GM19452 (cell line): ENCODE data around the gene SASH1.

Experiments
- ATAC-seq: cut with Tn5 transposase; IDR thresholded peaks from one replicate; pipeline ENCODE4 v1.9.1; 2021; ENCODE audit not compliant: unreplicated experiment

Gene SASH1

GRCh38 chr6:148491638-148492251 is 149.1 kb downstream of the SASH1 start:
- ATAC-seq, result no peak

- ATAC-seq, result no peak
Observed at GRCh38 chr6:148492654-148493290, 150.1 kb downstream of the SASH1 start.

- ATAC-seq, result no peak
Observed at GRCh38 chr6:148493424-148493823, 150.8 kb downstream of the SASH1 start.

GRCh38 chr6:148494226-148494625 is 151.6 kb downstream of the SASH1 start:
- ATAC-seq, result no peak

- ATAC-seq, result no peak
Observed at GRCh38 chr6:148495029-148495428, 152.4 kb downstream of the SASH1 start.

GRCh38 chr6:148497257-148497656 is 154.6 kb downstream of the SASH1 start:
- no peak for ATAC-seq

- no peak for ATAC-seq
Observed at GRCh38 chr6:148497717-148498116, 155.1 kb downstream of the SASH1 start.

GRCh38 chr6:148500402-148500801 is 157.8 kb downstream of the SASH1 start:
- ATAC-seq, result no peak

GRCh38 chr6:148501178-148501590 is 158.5 kb downstream of the SASH1 start:
- no peak for ATAC-seq

- ATAC-seq, result no peak
Observed at GRCh38 chr6:148502083-148502772, 159.6 kb downstream of the SASH1 start.

GRCh38 chr6:148502773-148503135 is 160.1 kb downstream of the SASH1 start:
- ATAC-seq, result no peak

- no peak for ATAC-seq
Observed at GRCh38 chr6:148503703-148504102, 161.1 kb downstream of the SASH1 start.

- ATAC-seq, result no peak
Observed at GRCh38 chr6:148507774-148508173, 165.1 kb downstream of the SASH1 start.

- no peak for ATAC-seq
Observed at GRCh38 chr6:148508401-148509041, 165.9 kb downstream of the SASH1 start.

GRCh38 chr6:148509119-148509799 is 166.6 kb downstream of the SASH1 start:
- ATAC-seq, result peak; percentile 39

- ATAC-seq, result peak; percentile 80
Observed at GRCh38 chr6:148509800-148510581, 167.4 kb downstream of the SASH1 start.

- ATAC-seq, result no peak
Observed at GRCh38 chr6:148513145-148514071, 170.8 kb downstream of the SASH1 start.

- ATAC-seq, result no peak
Observed at GRCh38 chr6:148514091-148514845, 171.6 kb downstream of the SASH1 start.

GRCh38 chr6:148516217-148516616 is 173.6 kb downstream of the SASH1 start:
- no peak for ATAC-seq
